GM21423 (cell line): ENCODE results near the gene ALX4.

ENCODE experiments used
- ATAC-seq: cut with Tn5 transposase; IDR thresholded peaks from one replicate; pipeline ENCODE4 v1.9.1; 2021; ENCODE audit warnings: mild to moderate bottlenecking, moderate library complexity; ENCODE audit not compliant: unreplicated experiment

Gene ALX4

GRCh38 chr11:44268614-44269080, 41.3 kb downstream of the ALX4 start:
- no peak for ATAC-seq

GRCh38 chr11:44267750-44268613, 42.0 kb downstream of the ALX4 start:
- no peak for ATAC-seq

DNA sequence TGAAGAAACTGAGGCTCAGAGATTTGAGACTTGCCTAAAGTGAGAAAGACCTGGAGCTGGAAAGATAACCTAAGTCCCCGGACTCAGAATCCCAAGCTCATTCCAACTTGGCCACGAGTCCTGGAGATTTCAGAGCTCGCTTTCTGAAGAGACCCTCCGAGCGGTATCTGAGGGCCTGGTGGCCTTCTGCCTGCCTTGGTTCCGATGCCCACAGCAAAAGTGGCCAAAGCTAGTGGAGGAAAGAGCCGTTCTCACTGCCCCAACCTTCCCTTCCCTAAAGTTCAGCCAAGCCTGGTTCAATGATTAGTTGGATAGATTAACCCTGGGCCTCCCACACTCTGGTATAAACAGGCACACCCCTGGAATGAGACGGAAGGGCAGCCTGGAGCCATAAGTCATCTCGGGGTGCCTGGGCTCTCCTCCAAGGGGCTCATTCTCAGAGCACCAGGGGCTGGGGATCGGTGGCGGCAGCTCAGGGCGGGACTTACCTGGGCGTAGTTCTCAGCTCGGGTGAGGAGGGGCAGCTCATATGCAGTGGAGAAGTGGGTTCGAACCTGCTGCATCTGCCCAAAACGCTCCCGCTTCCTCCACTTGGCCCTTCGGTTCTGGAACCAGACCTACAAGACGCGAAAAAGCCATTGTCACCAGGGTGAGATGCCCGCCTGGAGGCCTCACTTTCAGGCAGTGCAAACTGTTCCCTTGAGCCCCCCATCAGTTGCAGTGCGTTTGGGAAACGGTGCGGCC, 42.8 kb downstream of the ALX4 start:
- no peak for ATAC-seq

- ATAC-seq, result no peak
Measured at GRCh38 chr11:44266056-44266780, 43.7 kb downstream of the ALX4 start.

DNA sequence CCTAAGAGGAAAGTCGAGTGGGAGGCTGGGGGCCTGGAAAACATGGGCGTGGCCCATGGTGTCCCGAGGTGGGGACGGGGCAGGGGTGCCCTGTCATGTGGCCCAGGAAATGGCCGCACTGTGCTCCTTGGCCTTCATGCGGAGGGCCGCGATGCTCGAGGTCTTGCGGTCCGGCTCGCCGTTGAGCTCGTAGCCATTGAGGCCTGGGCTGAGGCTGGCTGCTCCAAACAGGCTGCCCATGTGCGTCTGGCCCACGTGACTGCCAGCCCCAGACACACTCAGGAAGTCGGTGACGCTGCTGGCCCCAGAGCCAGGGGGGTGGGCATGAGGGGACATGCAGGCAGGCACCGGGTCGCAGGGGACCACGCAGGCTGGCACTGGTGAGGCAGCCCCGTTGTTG, 45.2 kb downstream of the ALX4 start:
- ATAC-seq, result no peak

DNA sequence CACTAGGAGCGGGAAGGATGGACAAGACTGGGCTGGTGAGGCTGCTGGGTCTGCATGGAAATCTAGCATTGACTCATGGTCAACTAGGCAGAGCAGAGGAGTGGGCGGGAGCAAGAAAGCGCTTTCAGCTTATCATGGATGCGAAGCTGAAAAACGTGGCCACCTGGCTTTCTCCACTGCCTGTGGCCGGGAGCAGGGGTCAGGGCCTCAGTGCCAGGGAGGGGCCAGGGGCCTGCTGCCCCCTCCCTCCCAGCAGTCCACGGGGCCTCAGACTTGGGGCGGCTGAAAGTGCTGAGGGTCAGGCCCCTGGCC, 45.5 kb downstream of the ALX4 start:
- no peak for ATAC-seq

DNA sequence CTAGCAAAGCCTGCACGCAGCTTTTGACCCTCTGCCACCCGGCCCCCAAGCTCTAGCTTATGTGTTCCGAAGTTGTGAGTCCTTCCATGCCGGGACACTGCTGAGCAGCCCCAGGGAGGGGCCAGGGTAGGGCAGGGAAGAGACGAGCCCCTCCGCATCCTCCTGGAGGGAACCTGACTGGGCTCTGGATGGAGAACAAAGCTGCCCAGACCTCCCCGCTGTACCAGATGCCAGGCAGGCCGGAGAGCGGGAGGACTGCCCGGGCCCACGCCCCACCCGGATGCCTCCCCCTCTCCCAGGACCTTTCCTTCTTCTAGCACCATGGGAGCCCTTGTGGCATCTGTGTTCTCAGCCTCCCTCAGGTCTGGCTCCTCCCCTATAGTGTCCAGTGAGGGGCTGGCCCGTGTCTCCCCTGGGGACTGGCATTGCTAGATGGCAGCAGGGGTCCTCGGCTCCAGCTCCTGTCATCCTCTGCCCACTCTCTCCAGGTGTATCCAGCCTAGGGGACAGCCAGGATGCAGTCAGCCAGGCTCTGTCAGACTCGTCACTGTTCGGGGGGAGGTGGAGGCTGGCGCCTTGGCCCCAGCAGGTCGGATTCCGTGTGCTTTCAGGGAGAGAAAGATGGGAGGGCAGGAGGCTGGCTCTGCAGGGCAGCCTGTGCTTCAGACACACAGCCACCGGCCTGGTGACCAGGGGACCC, 46.1 kb downstream of the ALX4 start:
- no peak for ATAC-seq

DNA sequence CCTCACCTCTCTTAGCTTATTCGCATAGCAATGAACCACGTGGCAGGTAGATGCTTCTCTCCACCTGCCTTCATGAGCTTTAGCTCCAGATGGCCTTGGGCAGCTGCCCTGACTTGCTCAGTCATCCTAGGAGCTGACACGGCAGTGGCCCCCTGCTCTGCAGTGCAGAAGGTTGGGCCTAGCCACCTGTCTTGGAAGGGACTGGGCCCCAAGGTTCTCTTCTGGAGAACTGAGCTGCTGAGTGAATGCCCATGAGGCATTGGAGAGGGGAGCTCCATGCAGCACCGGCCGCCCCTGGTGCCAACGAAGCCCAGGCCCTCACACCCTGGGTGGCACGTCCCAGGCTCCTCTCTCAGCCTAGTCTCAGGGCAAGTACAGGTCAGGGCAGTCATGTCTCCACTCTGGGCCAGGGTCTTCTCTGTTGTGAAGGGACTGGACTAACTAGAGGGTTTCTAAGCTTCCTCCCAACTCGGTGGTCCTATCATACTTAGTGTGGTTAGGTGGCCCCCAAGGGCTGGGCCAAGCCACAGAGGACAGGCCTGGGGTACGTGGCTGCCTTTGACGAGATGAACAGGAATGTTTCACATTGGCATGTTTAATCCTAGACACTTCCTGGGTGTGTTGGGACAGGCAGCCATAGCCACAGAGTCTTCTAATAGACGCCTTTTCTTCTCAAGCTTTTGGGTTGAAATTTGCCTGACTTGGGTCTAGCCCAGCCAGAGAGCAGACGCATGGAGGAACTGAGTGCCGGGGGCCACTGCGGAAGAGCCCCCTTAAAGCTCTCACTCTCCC, 47.9 kb downstream of the ALX4 start:
- no peak for ATAC-seq

GRCh38 chr11:44260081-44260480, 49.9 kb downstream of the ALX4 start:
- no peak for ATAC-seq

DNA sequence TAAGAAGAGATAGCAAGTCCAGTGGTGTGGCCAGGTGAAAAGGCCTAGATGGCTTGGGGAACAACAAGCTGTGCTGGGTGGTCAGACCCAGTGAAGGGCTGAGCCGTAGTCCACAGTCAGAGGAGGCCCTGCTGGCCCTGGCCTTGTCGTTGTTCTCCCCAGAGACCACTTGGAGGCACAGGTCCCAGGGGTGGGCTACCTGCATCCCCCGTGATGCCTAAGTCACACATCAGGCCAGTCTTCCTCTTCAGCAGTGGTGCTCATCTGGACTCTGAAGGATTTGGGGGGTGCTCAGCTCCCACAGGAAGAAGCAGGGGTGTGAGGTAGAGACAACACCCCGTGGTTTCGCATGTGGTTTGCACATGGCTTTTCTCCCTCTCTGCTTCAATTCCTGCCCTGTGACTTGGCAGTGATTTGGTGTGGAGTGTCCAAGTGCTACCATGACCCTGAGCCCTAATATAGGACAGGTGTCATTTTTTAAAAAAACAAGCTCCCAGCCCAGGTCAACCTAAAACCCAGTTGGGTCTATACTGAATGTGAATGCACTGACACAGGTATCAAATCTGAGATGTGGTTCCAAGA, 51.0 kb downstream of the ALX4 start:
- no peak for ATAC-seq

GRCh38 chr11:44258190-44258489, 51.8 kb downstream of the ALX4 start:
- ATAC-seq, result no peak

- no peak for ATAC-seq
Measured at GRCh38 chr11:44257338-44258189, 52.4 kb downstream of the ALX4 start.

DNA sequence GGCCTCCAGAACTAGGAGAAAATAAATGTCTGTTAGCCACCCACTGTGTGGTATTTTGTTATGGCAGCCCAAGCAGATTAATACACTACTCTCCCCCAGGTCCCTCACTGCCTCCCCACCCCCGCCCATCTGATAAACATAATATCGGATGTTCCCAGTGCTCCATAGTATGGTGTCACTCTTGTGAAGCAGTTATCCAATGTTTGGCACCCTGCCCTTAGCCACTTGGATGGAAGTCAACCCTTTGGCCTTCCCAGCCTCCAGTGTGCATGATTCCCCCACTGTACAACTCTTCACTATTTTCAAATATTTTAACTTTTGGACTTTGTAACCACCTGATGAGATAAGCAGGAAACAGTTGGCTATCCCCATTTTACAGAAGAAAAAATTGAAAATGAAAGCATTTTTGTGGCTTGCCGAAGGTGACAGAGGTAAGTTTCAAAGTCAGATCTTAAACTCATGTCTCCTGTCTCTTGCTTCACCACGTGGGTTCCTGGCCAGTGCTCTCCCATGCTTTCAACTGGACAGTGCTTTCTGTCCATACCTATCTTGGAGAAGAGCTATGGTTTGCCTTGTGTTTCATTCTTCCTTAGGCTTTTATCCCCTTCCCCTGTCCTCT, 53.2 kb downstream of the ALX4 start:
- no peak for ATAC-seq

GRCh38 chr11:44255406-44256071, 54.4 kb downstream of the ALX4 start:
- no peak for ATAC-seq

- no peak for ATAC-seq
Measured at GRCh38 chr11:44252999-44253602, 56.8 kb downstream of the ALX4 start.

DNA sequence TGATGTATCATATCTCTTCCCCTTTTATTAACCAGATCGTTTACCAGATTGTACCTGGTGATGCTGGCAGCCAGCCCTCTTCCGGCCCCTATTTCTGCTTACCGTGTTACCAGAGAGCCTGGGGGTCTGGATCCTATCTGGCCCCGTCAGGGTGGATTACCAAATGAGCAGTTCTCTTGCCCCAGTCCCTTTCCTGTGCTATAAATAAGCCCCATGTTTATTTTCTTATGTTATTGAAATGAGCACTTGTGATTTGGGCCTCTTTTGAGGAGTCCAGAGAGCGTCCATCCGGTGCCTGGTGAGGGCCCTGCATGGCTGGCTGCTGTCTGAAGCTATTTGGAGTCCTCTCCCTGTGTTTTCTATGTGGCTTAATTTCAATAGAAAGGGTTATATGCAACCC, 59.5 kb downstream of the ALX4 start:
- ATAC-seq, result no peak

DNA sequence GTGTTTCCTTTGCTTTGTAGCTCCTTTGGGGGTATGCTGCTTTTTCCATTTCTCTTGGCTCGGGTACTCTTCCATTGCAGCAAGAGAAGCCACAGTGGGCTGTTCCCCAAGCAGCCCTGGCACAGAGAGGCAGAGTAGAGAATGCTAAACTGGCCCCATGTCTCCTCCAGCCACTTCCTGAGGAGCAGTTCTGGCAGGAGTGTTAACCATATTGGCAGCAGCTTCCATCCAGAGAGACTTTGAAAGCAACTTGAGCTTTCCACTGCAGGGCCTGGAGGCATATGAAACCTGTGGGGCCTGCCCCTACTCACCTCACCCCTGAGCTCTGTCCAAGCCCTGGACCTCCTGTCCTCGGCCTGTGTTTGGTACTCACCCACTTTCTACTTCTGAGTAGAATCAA, 61.8 kb downstream of the ALX4 start:
- no peak for ATAC-seq

GRCh38 chr11:44247508-44247907, 62.4 kb downstream of the ALX4 start:
- ATAC-seq, result no peak
